Activated CD8-positive, alpha-beta memory T cell treated with anti-CD3 and anti-CD28 coated beads for 36 hours (primary cell): ENCODE data around the gene SRP72. TPM values are rescaled to one million over a fixed set of nuclear protein-coding genes. Genes with fewer than 3 reads are reported as not detected.

Source experiments
- CTCF ChIA-PET: fragments of 350-600 bp; sonication (Branson Sonifier 250); formaldehyde crosslinking; loops from one replicate; lab custom pipeline; 2021; ENCODE audit warnings: antibody characterized with exemption; lab: Charles Lee
- POLR2A ChIA-PET: fragments of 350-600 bp; sonication (Branson Sonifier 250); formaldehyde crosslinking; loops from one replicate; lab custom pipeline; 2021; ENCODE audit warnings: antibody characterized with exemption; lab: Charles Lee
- total RNA-seq, 2 experiments: library from RNA; stranded (reverse); gene quantifications; one replicate each; pipeline ENCODE4 v1.2.3, GENCODE V29; 2021

Gene SRP72
- total RNA-seq, 2 experiments from 2014 or later, result 198 to 202 TPM

DNA sequence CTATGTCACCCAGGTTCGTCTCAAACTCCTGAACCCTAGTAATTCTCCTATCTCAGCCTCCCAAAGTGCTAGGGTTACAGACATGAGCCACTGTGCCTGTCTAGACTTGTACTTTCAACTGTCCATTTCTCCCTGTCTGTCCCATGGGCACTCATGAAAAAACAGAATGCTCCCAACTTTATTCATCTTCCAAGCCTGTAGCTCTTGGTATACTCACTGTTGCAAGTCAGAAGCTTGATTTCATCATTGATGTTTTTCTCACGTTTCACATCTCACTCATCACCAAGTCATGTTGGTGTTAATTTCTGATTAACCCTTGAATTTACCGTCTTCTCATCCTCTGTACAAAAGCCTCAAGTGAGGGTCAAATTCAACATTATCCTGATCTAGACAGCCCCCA lies 7.3 kb upstream of the SRP72 start:
- ChIA-PET CTCF (no interaction called here), POLR2A (no interaction called here)

DNA sequence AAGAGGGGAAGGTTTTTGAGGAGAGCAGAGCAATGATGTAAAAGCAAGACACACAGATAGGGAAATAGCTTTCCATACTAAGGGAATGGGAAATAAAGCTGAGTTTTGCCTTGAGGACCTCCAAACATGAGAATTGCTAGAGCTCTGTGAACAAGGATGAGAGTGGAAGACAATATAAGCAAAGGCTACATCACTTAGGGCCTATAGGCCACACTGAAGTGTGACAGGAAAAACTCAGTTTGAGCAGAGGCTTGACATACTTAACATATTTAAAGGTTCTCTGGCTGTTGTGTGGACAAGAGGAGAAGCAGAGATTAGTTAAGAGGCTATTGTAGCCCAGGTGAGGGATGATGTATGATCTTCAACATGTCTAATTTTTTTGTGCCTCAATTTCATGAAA lies 5.3 kb upstream of the SRP72 start:
- ChIA-PET CTCF (no interaction called here), POLR2A (interaction anchor here (1.6 kb wide), 1 partner anchor 26 kb away, joined by 5 read pairs; the partner anchor contains the start of gene PAICS)

DNA sequence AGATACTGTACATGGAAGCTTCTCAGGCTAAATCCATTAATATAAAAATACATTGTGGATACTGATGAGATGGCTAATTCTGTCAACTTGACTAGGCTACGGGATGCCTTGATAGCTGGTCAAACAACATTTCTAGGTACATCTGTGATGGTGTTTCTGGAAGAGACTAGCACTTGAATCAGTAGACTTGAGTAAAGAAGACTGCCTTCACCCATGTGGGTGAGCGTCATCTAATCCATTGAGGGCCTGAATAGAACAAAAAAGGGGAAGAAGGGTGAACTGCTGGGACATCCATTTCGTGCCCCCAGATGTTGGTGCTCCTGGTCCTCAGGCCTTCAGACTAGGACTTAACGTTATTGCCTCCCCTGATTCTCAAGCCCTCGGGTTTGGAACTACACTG lies 3.7 kb upstream of the SRP72 start:
- ChIA-PET POLR2A (no interaction called here), CTCF (interaction anchor here (0.9 kb wide), 1 partner anchor 28 kb away, joined by 3 read pairs; the partner anchor contains the start of gene PAICS)

DNA sequence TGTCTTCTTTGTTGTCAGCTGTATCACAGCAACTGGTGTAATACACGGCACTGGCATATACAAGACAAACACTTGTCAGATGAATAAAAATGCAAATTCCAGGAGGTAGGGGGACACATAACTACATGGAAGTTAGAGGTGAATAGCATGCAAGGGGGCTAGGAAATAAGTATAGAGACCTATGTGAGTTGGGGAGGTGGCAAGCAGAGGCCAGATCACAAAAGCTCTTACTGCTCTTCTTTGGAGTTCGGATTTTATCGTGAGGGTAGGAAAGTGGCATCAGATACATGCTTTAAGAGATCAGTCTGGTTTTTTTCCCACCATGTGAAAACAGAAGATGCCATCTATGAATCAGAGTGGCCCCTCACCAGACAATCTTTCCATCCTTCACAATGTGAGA lies 2.8 kb upstream of the SRP72 start:
- CTCF ChIA-PET, result interaction anchor here (2.0 kb wide), 1 partner anchor 28 kb away, joined by 6 read pairs; the partner anchor contains the start of gene PAICS
- POLR2A ChIA-PET, result interaction anchor here (0.5 to 2.5 kb wide), 4 partner anchors 27 to 325 kb away, joined by 3 to 12 read pairs (median 4); partner anchors contain the start of genes AASDH, PAICS and PPAT

DNA sequence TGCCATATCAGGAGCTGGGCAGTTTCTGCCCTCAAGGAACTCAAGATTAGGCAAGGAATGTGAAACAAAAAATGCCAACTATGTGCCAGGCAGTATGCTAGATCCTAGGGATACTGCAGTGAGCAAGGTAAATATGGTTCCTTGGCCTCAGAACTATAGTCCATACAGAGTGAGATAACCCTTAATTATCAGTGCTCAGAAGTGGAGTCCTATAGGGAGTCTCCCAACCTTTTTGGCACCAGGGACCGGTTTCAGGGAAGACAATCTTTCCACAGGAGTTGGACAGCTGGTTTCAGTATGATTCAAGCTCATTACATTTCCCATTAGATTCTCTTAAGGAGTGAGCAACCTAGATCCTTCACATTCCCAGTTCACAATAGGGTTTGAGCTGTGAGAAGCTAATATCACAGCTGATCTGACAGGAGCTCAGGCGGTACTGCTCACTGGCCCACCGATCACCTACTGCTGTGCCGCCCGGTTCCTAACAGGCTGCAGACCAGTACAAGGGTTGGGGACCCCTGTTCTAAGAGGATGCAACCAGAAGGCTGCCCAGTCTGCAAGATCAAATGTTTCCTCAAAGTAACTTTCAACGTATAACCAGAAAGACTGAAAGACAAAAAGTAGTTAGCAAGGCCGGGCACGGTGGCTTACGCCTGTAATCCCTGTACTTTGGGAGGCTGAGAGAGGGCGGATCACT lies 1.7 kb upstream of the SRP72 start:
- ChIA-PET POLR2A (interaction anchor here (0.6 to 2.5 kb wide), 5 partner anchors 8 to 1072 kb away, joined by 3 to 12 read pairs (median 3); partner anchors contain the start of genes AASDH, PAICS and PPAT), CTCF (interaction anchor here (2.0 kb wide), 1 partner anchor 29 kb away, joined by 6 read pairs; the partner anchor contains the start of gene PAICS)

DNA sequence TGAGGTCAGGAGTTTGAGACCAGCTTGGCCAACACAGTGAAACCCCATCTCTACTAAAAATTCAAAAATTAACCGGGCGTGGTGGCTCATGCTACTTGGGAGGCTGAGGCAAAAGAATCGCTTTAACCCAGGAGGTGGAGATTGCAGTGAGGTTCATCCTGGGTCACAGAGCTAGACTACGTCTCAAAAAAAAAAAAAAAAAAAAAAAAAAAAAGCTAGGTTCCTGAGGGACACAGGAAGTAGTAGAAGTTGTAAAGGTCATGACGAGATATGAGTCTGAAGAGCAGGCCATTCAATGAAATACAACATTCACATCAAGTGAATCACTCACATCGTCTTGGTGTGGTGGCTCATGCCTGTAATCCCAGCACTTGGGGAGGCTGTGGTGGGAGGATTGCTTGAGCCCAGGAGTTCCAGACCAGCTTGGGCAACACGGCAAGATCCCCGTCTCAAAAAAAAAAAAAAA lies 1.1 kb upstream of the SRP72 start:
- ChIA-PET POLR2A (interaction anchor here (0.6 to 2.5 kb wide), 5 partner anchors 9 to 1073 kb away, joined by 3 to 12 read pairs (median 3); partner anchors contain the start of genes PAICS and PPAT), CTCF (interaction anchor here (2.0 kb wide), 1 partner anchor 30 kb away, joined by 6 read pairs; the partner anchor contains the start of gene PAICS)

DNA sequence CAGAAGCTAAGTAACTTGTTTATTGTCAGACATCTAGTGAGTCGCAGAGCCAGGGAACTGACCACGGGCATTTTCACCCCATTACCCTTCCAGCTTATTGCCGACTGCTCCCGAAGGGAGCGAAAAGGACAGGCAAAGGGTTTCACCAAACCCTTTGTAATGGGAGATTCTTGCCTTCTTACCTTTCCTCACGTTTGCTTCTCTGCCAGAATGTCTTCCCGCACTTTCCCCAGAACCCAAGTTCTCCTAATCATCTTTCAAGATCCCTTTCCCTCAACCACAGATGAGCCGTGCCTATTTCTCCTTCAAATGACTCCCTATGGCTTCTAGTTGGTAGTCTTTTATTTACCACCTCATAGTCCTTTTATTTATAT lies 520 bp upstream of the SRP72 start:
- CTCF ChIA-PET, result interaction anchor here (2.0 kb wide), 1 partner anchor 31 kb away, joined by 6 read pairs; the partner anchor contains the start of gene PAICS
- POLR2A ChIA-PET, result interaction anchor here (0.7 to 2.5 kb wide), 3 partner anchors 9 to 364 kb away, joined by 3 to 12 read pairs (median 3); partner anchors contain the start of genes PAICS and PPAT

DNA sequence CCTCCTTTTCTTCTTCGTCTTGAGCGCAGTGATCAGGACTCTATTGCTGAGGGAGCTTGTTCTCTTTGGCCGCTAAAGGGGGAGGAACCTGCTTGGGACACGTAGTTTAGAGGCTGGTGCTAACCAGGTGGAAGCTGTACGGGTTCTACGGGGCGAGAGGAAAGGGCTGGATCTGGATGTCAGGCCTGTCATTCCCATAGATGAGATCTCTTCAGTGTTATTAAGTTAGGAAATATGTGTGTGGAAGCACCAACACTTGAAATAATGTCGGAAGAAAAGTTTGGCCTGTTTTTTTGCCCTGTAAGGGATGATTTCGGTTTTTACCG lies 643 bp downstream of the SRP72 start:
- ChIA-PET CTCF (interaction anchor here (3.4 kb wide), 1 partner anchor 32 kb away, joined by 16 read pairs; the partner anchor contains the start of genes PAICS and PPAT), POLR2A (interaction anchor here (0.8 to 2.3 kb wide), 5 partner anchors 16 to 81 kb away, joined by 3 to 12 read pairs (median 4); partner anchors contain the start of genes AASDH, PAICS and PPAT)

DNA sequence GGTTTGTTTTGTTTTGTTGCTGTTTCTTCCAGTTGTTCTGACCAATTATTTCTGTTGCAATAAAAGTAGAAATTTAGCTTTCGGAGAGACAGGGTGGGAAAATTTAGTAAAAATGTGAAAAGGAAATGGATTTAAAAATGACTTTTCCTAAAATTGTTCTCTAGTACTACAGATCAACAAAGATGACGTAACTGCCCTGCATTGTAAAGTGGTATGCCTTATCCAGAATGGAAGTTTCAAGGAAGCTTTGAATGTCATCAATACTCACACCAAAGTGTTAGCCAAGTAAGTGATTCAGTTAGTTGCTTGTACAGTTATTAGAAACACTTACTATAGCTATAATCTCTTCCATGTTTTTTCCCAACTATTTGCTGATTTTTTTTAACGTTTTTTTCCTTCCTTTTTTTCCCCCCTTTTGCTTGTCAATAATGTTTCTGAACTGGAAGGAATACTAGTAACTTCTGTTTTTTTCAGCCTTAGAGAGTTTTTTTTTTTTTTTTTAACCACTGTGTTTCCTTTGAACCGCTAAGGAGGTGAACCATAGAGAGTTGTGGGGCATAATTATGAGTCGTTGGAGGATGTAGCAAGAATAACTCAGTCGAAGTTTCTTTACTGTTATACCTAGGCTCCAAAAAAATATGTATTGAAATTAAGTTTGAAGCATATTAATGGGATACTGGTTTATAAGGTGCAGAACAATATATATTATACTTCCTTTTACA lies 2.2 kb downstream of the SRP72 start:
- ChIA-PET POLR2A (interaction anchor here (0.6 to 2.3 kb wide), 3 partner anchors 20 to 60 kb away, joined by 3 to 12 read pairs (median 4); partner anchors contain the start of genes PAICS and PPAT), CTCF (interaction anchor here (3.4 kb wide), 1 partner anchor 33 kb away, joined by 16 read pairs; the partner anchor contains the start of genes PAICS and PPAT)

DNA sequence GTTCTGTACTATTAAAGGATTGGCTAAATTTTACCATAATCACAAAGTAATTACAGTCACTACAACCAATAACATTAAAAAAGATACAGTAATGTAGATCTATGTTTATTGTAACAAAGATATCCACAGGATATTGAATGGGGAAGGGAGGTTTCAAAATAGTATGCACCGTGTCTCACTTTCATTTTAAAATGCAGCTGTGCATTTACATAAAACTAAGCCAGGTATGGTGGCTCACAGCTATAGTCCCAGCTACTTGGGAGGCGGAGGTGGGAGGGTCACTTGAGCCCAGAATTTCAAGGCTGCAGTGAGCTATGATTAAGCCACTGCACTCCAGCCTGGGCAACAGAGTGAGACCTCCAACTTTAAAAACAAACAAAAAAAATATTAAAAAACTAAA lies 8.5 kb downstream of the SRP72 start:
- POLR2A ChIA-PET, result no interaction called here
- CTCF ChIA-PET, result no interaction called here

DNA sequence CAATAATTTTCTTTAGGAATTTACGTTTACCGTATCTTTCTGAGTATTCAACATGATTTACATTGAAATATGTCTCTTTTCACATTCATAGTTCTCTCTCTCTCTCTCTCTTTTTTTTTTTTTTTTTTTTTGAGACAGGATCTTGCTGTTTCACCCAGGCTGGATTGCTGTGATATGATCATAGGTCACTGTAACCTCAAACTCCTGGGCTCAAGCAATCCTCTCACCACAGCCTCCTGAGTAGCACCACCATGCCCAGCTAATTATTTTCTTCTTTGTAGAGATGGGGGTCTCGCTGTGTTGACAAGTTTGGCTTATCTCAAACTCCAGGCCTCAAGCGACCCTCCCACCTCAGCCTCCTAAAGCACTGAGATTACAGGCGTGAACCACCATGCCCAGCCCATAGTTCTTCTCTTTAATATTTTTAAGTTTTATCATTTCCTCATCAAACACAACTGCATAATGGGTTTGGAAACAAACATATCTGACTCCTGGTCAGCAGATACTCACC lies 9.8 kb downstream of the SRP72 start:
- POLR2A ChIA-PET, result no interaction called here
- CTCF ChIA-PET, result no interaction called here

DNA sequence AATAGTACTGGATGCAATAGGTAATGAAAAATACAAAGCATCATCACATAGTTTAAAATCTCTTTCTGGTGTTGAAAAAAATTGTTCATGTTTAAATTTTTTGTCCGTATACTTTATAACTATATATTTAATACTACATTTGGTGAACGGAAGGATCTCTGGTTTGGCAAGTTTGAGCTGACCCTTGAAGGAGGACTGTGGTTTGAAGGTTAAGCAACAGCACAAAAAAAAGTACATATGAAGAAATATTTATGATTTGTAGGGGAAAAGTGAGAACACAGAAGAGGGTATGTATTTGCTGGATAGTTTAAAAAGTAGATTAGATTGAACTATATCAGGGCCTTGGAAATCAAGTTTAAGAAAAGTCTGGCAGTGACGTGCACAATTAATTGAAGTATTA lies 13.3 kb downstream of the SRP72 start:
- POLR2A ChIA-PET, result interaction anchor here (0.6 kb wide), 1 partner anchor 86 kb away, joined by 5 read pairs; no protein-coding TSS in a partner anchor

DNA sequence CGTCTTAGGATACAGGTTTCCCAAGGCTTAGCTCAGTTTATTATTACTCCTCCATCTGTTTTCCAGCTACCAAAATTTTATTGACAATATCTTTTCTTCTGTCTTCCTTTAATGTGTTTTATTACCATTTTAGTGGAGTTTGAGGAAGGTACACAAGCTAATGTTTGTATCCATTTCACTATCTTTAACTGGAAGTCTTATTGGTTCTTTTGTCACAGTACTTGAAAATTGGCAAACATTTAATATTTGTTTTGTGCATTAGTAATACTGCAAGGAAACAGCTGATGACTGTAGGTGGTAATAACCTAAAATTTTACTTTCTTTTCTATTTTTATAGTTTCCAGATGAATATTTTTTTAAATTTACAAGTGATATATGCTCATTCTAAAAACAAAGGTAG lies 28.8 kb downstream of the SRP72 start:
- ChIA-PET CTCF (no interaction called here), POLR2A (no interaction called here)

More for the DNA sequence above, 13.3 kb downstream of the SRP72 start:
- CTCF ChIA-PET, result no interaction called here

DNA sequence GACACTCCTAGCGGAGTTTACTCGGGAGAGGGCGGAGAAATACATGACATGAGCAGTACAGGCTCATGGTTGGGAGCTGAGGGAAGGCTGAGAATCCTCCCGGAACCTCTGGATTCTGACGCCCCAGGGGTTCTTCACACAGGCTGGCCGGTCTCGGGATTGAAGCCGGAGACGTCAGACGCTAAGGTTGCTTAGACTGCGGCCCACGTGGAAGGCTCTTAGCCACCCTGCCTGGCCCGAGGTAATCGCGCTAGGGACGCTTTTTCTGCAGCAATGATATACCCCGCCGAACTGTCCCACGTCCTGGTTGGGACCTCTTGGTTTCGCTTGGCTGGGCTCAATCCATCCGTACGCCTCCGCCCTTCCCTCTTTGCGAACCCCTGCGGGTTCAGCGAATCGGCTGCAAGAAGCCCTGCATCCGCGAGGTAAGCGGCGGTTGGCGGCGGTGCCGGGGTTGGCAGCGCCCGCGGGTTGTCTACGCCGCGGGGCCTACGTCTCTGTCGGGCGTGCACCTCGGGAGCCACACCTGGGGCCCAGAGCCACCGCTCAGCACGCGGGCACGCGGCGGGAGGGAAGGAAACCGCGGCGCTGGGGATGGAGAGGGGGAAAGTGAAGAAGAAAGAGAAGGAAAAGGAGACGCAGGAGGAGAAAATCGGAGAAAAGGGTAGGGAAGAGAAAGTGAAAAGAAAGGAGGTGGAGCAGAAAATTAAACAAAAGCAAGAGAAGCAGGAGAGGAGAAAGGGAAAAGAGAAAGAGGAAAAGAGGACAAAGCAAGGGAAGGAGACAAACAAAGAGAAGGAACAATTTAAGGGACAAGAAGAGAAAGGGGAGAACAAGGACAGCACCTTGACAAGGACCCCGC lies 38.1 kb downstream of the SRP72 start, which contains the start of gene ARL9:
TSS of gene ARL9 (plus strand) at position 523 of the 862 bp plus-strand sequence. CDS start at position 595, 72 bp downstream.
- CTCF ChIA-PET, result no interaction called here
- POLR2A ChIA-PET, result no interaction called here

DNA sequence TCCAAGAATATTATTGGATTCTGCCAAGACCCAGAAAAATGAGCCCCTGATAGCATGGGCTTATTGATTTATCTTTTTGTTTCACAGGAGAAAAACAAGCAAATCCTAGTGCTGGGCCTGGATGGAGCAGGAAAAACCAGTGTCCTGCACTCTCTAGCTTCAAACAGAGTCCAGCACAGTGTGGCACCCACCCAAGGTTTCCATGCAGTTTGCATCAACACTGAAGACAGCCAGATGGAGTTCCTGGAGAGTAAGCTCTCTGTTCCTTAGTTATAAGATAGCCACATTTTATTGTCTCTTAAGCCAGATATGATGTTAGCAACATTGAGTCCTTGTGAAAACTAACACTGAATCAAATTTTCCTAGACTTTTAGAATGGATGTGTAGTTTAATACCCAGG lies 43.7 kb downstream of the SRP72 start:
- ChIA-PET CTCF (no interaction called here), POLR2A (no interaction called here)

DNA sequence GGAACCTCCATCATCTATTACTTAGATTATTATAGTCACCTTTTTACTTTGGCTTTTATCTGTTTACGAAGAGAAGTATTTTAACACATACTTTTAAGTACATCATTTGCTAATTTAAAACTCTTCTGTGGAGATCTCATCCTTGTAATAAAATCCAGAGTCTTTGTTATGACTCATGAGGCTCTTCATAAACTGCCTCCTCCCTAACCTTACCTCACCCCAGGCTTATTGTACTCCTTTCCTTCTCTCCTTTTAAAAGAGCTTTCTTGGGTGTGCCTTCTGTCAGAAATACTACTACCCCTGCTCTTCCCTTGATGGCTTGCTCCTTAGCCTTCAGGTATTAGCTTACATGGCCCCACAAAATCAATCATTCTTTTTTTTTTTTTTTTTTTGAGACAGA lies 44.7 kb downstream of the SRP72 start:
- ChIA-PET CTCF (interaction anchor here (0.6 kb wide), 1 partner anchor 288 kb away, joined by 4 read pairs; no protein-coding TSS in a partner anchor), POLR2A (no interaction called here)

DNA sequence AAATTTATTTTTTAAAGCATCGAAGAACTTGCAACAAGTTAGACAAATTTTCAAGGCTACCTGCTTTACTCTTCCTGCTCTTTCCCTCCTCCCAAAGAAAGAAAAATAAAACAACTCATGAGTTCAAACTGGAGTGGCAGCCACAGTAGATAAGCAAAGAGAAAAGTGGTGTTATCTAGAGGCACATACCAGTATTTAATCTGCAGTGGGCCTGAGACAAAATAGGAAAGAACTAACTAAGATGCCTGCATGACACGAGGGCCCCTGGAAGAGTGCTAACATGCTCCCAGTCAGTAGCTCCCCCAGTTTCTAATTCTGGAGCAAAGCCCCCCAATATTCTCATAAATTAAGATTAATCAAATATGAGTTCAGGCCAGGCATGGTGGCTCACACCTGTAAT lies 46.1 kb downstream of the SRP72 start:
- CTCF ChIA-PET, result no interaction called here
- POLR2A ChIA-PET, result no interaction called here
